Activated T-helper 1 cell treated with Interleukin-2 at 50 U/mL for 16 hours (primary cell): Measurements from ENCODE around the gene EDA.

Experiments used
- DNase-seq: peaks from one replicate; pipeline ENCODE4 v3.0.0-alpha.2; 2020; ENCODE audit warnings: low read depth

Gene EDA

GRCh38 chrX:69615779-69616456, at the start of gene EDA:
TSS of gene EDA (plus strand) at chrX:69616113.
- peak; percentile 50 for DNase-seq

DNA sequence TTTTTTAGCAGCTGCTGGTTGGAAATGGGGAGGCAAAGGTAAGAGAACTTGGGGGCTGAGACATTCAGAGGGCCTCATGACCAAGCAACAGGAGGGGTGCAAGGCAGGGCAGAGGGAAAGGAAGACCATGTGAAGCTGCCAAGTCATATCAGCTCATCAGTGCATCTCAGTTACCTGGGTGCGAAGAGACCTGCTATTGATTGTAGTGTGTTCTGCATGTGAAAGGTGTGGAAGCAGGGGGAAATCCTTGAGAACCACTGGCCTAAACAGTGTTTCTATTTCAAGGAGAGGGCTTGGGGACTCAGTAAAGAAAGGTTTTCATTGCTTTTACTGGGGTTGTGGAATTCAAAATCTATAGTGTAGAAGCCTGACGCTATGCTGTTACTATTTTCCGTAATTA, 47.1 kb upstream of the EDA start:
- no peak for DNase-seq

GRCh38 chrX:69597399-69597798, 18.5 kb upstream of the EDA start:
- no peak for DNase-seq

DNA sequence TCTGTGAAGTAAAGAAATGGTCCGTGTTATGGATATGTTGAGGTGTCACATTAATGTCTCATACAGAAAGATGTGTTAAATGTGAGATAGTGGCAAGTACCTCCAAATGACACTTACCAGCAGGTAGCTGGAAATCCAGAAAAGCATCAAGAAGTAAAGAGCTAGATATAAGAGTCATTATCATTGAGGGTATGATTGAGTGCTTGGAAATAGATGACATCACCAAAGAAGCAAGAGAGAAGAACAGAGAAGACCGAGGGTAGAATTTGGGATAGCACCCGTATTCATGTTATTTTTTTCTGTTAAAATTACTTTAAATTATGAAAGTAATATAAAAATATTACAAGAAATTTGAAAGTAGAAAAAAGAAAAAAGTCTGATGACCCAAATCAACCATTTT, 15.7 kb upstream of the EDA start:
- DNase-seq, result no peak

DNA sequence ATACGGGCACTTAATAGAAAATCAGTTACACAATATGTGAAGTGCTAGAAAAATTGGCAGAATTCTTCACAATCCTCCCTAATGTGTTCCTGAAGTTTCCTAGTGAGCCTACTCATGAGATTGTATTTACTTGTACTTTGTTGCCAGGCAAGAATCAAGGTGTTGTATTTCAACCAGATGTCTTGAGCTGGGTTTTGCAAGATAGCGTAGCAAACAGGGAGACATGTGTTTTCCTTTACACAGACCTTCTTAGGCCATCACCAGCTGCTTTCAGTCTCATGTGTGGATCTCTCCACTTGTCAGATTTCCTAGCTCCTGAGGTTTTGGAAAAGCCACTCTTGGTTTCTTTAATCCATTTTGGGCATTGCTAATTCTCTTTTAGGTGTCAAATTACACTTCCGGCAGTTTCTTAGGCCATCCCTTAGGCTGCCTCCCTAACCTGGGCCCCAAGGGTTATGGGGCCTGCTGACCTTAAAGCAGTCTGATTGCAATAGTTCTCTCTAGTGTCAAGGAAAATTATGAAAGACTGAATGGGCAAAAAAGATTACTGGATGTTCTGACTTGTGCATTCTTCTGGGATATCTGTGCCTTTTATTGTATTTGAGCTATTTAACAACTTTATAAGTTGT, 12.2 kb upstream of the EDA start:
- DNase-seq, result no peak

DNA sequence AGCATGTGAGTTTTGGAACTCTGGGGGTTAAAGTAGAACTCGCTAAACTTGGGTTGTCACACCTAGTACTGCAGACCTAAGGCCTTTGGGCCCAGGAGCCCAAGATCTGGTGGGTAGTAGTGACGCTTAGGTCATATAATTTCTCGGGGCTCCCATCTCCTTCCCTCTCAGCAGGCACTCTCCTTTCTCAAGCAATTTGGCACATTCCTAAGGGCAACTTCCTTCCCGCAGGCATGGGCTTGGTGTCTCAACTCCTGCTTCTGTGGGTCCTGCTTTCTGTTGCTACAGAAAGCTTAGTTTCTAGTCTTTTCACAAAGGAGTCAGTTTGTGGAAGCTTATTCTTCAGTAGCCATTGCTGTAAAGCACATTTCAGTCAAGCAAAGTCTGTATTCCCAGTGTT, 10.4 kb upstream of the EDA start:
- no peak for DNase-seq

DNA sequence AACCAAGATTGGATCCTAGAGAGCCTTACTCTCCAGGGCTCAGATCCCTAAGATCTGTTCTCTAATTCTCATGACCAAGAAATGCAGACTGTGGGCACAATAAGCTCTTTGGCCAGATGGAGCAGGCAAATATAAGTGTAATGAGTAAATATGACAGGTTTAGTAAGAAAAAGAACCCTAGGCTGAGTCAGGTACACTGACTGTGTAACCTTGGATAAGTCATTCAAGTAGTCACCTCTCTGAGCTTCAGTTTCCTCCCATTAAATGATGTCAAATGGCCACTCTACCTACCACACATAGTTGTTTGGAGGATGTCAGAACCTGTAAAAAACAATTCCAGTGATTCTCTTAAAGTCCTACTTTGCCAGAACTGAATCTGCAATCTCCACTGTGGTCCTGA, 8.3 kb upstream of the EDA start:
- DNase-seq, result no peak

GRCh38 chrX:69613946-69614345, 2.0 kb upstream of the EDA start:
- no peak for DNase-seq

DNA sequence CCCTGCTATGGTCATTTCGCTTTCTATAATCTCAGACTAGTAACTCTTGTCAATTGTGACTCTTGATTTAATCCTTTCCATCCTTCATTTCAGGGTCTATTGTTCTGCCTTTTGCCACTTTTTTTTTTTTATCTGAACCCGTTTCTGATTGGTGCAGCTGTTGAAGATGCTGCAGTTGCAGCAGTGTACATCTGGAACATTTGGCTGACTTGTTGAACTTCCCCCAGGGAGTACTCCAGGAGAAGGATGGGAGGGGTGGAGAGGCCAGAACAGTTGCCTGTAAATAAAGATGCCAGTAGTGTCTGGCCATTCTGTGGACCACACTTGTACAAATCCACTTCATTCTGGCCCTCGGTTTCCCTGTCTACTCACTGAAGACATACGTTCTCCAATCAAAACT, 1.0 kb upstream of the EDA start:
- DNase-seq, result no peak

DNA sequence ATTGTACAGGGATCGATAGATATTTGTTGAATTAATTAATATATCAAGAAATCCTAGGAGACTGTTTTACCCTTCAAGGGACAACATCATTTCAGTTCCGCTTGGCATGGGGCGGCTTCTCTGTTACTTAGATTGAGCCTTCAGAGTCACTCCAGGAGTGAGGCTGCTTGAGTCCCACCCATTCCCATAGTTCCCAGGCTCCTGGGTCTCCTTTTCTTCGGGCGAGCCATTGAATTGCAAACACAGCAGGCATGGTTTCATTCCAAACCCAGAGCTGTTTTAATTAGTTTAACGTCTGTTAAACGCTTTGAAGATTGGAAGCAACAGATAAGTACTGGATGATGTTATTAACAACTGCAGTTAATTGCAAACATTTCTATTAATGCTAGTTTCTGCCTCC, 571 bp upstream of the EDA start:
- DNase-seq, result no peak

- no peak for DNase-seq
Measured at GRCh38 chrX:69616457-69617203, 717 bp downstream of the EDA start.

- DNase-seq, result no peak
Measured at GRCh38 chrX:69618803-69619202, 2.9 kb downstream of the EDA start.

GRCh38 chrX:69626129-69626528, 10.2 kb downstream of the EDA start:
- no peak for DNase-seq

- no peak for DNase-seq
Measured at GRCh38 chrX:69627744-69628143, 11.8 kb downstream of the EDA start.

GRCh38 chrX:69630147-69630546, 14.2 kb downstream of the EDA start:
- no peak for DNase-seq

- DNase-seq, result no peak
Measured at GRCh38 chrX:69664693-69665092, 48.8 kb downstream of the EDA start.

GRCh38 chrX:69670001-69670555, 54.2 kb downstream of the EDA start:
- DNase-seq, result no peak

GRCh38 chrX:69674891-69675290, 59.0 kb downstream of the EDA start:
- no peak for DNase-seq

DNA sequence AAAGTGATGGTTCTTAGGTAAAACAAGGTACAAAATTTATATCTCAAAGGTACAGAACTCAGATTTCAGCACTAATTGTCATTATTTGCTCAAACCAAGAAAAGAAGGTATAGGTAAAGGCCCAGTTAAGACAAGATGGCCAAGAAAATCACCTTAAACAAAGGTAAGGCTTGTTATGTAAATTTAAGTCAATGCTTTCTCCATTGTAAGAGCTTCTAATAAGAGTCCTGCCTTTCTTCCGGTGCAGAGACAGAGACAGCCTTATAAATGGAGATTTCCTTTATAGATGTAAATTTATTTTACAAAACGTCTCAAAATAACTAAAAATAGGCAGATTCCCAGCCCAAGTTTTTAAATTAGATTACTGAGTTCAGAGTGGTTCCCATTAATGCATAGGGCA, 89.9 kb downstream of the EDA start:
- no peak for DNase-seq

- DNase-seq, result no peak
Measured at GRCh38 chrX:69718102-69718501, 102.2 kb downstream of the EDA start.

GRCh38 chrX:69724307-69724706, 108.4 kb downstream of the EDA start:
- DNase-seq, result no peak

DNA sequence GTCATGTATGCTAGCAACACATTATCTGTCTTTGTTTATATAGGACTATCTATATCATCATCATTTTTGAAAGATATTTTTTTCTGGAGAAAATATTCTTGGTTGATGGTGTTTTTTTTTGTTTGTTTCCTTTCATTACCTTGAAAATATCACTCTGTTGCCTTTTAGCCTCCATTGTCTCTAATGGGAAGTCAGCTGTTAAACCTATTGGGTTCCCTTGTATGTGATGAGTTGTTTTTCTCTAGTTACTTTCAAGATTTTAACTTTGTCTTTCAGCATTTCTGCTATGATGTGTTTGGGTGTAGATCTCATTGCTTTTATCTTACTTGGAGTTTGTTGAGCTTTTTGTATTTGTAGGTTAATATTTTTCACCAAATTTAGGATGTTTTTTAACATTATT, 124.4 kb downstream of the EDA start:
- DNase-seq, result no peak

DNA sequence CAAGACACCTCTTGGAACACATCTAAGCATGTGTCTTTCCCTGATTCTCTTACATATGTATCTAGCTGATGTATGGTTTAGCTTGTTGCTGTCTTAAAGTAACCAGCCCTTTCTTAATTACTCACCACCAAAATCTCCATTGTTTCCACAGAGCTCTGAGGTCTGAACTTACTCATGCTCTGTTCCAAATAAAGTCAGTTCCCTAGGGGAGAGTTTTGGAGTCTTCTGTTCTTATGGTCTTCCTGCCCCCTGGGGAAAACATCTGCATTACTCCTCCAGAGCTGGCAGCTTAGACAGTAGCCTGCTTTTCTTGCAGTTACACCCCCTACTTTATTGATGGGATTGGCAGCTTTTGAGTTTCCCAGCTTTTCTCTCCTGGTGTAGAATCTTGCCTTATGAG, 125.8 kb downstream of the EDA start:
- no peak for DNase-seq
